ENCODE results near the gene CEP89.
"Not testable (repeated sequence)": the region's sequence is repeated elsewhere in the genome, so short reads cannot be mapped to it uniquely, and the experiment has no call there.

The CEP89 gene

GRCh38 chr19:32869966-32870573 is 101.7 kb downstream of the CEP89 start:
- no peak for DNase-seq (ENCODE audit: low spot score)

GRCh38 chr19:32869369-32869965 is 102.3 kb downstream of the CEP89 start, which contains the start of gene SLC7A9:
Gene SLC7A9, minus strand, starts transcription at chr19:32869767. Its CDS starts 1,233 bp downstream, at chr19:32868534.
- no peak for DNase-seq (ENCODE audit: low spot score)

- DNase-seq (ENCODE audit: low spot score): no peak
Measured at GRCh38 chr19:32868206-32868950, 103.4 kb downstream of the CEP89 start.

GRCh38 chr19:32867436-32867835 is 104.3 kb downstream of the CEP89 start:
- DNase-seq (ENCODE audit: low spot score): not testable (repeated sequence)

- DNase-seq (ENCODE audit: low spot score): no peak
Measured at GRCh38 chr19:32866564-32867265, 105.0 kb downstream of the CEP89 start.

- DNase-seq (ENCODE audit: low spot score): no peak
Measured at GRCh38 chr19:32866061-32866460, 105.7 kb downstream of the CEP89 start.

GRCh38 chr19:32865326-32865725 is 106.4 kb downstream of the CEP89 start:
- no peak for DNase-seq (ENCODE audit: low spot score)

GRCh38 chr19:32864318-32865007 is 107.3 kb downstream of the CEP89 start:
- no peak for DNase-seq (ENCODE audit: low spot score)

- no peak for DNase-seq (ENCODE audit: low spot score)
Measured at GRCh38 chr19:32863841-32864240, 107.9 kb downstream of the CEP89 start.

GRCh38 chr19:32863301-32863700 is 108.5 kb downstream of the CEP89 start:
- DNase-seq (ENCODE audit: low spot score): no peak

- no peak for DNase-seq (ENCODE audit: low spot score)
Measured at GRCh38 chr19:32862741-32863140, 109.0 kb downstream of the CEP89 start.

- DNase-seq (ENCODE audit: low spot score): no peak
Measured at GRCh38 chr19:32862173-32862572, 109.6 kb downstream of the CEP89 start.

- no peak for DNase-seq (ENCODE audit: low spot score)
Measured at GRCh38 chr19:32861596-32861995, 110.2 kb downstream of the CEP89 start.

- DNase-seq (ENCODE audit: low spot score): no peak
Measured at GRCh38 chr19:32859591-32859990, 112.2 kb downstream of the CEP89 start.

GRCh38 chr19:32858559-32858958 is 113.2 kb downstream of the CEP89 start:
- no peak for DNase-seq (ENCODE audit: low spot score)

- no peak for DNase-seq (ENCODE audit: low spot score)
Measured at GRCh38 chr19:32858155-32858554, 113.6 kb downstream of the CEP89 start.

GRCh38 chr19:32857584-32857983 is 114.2 kb downstream of the CEP89 start:
- DNase-seq (ENCODE audit: low spot score): no peak

- not testable (repeated sequence) for DNase-seq (ENCODE audit: low spot score)
Measured at GRCh38 chr19:32856818-32857217, 114.9 kb downstream of the CEP89 start.

GRCh38 chr19:32852216-32852615 is 119.5 kb downstream of the CEP89 start:
- no peak for DNase-seq (ENCODE audit: low spot score)

GRCh38 chr19:32848035-32848434 is 123.7 kb downstream of the CEP89 start:
- DNase-seq (ENCODE audit: low spot score): not testable (repeated sequence)

GRCh38 chr19:32843716-32844245 is 128.0 kb downstream of the CEP89 start:
- no peak for DNase-seq (ENCODE audit: low spot score)

- no peak for DNase-seq (ENCODE audit: low spot score)
Measured at GRCh38 chr19:32842061-32842460, 129.7 kb downstream of the CEP89 start.

All from HuH-7.5 (cell line).